Ovary (tissue), 9 donors: Measurements from ENCODE around the gene ALDH1A3. TPM values are rescaled to one million over a fixed set of nuclear protein-coding genes. Genes with fewer than 3 reads are reported as not detected.

Experiments used
- DNase-seq, 5 donors: peaks; one replicate each; pipeline ENCODE4 v3.0.0-alpha.2; 2019 to 2020
- H3K27ac ChIP-seq, 2 donors: fragments of 200-600 bp; one replicate each; pipeline versions ENCODE4 v1.5.1 to v1.8.0; 2019 to 2022
- H3K27me3 ChIP-seq: fragments of 200-600 bp; one replicate; pipeline ENCODE4 v1.8.0; 2022
- H3K36me3 ChIP-seq: fragments of 200-600 bp; sonication (generic); one replicate; pipeline ENCODE4 v1.5.1; 2019
- H3K4me1 ChIP-seq: one replicate; pipeline ENCODE4 v1.8.1; 2013; ENCODE audit warnings: mild to moderate bottlenecking, moderate library complexity; ENCODE audit not compliant: insufficient read depth
- H3K4me3 ChIP-seq: fragments of 200-600 bp; sonication (generic); one replicate; pipeline ENCODE4 v1.5.1; 2017
- H3K9me3 ChIP-seq, 2 donors: fragments of 200-600 bp in 1 of 2; sonication (generic) in 1 of 2; one replicate each; pipeline versions ENCODE4 v1.5.1 to v1.8.1; 2013 to 2019; ENCODE audit warnings: mild to moderate bottlenecking in 1 of 2, moderate library complexity in 1 of 2
- CTCF ChIP-seq, 3 donors: fragments of 450-650 bp in 2 of 3; fragments of 200-600 bp in 1 of 3; IDR thresholded peaks; one replicate each; pipeline versions ENCODE4 v1.5.1 to v1.8.0; 2016 to 2022; ENCODE audit warnings: antibody characterized with exemption in 3 of 3, mild to moderate bottlenecking in 1 of 3
- EP300 ChIP-seq: sonication (generic); formaldehyde crosslinking; IDR thresholded peaks from one replicate; pipeline ENCODE4 v1.6.1; 2017; ENCODE audit warnings: antibody characterized with exemption
- POLR2A ChIP-seq: fragments of 450-650 bp; IDR thresholded peaks from one replicate; pipeline ENCODE4 v1.6.1; 2017; ENCODE audit warnings: antibody characterized with exemption, mild to moderate bottlenecking, moderate library complexity
- WGBS, 3 donors: extraction: QIAGEN DNeasy Blood & Tissue Kit in 1 of 3; methylation state at CpG; one replicate each; pipeline versions ENCODE4 v1.1.5 to v1.1.7; 2013 to 2017; 5-methylcytosine and 5-hydroxymethylcytosine counted together
- intact Hi-C, 4 donors: fragments of 100-400 bp; cut with DNase I; formaldehyde crosslinking; loops; one replicate each; pipeline versions ENCODE4 v1.11.0 to v1.15.1; 2022 to 2023
- polyA plus RNA-seq, 2 donors: library from polyadenylated mRNA; stranded (reverse); fragments of 200-250 nt in 1 of 2; fragments of 350-450 nt in 1 of 2; fragmentation: Illumina TruSeq in 1 of 2; extraction: RNeasy Lipid Tissue Mini Kit (QIAGEN cat#74804) in 1 of 2; gene quantifications; one replicate each; pipeline ENCODE4 v1.2.3, GENCODE V29; 2013 to 2014
- total RNA-seq, 7 donors: library from RNA; depleted of rRNA in 2 of 7; stranded (reverse); fragments of >200 nt in 2 of 7; fragmentation: NEBNext Ultra II Directional in 3 of 7; extraction: Animal tissue kit (Norgen Biotek cat#: 25700) in 3 of 7; gene quantifications; one replicate each; pipeline versions ENCODE4 v1.1.0 to v1.2.4, GENCODE V29; 2016 to 2023
- donor health status: DM: no; HTN: no; CAD: no; lungs with moderate emphysema.
- donor health status: DM: no; HTN: no; CAD: no.
- donor health status: Bipolar disorder and iron deficiency.
- donor health status: DM: yes; HTN: yes; CAD: no.
- donor health status: DM: no; HTN: no; CAD: no.
- donor health status: DM: yes; HTN: yes; CAD: no.

ALDH1A3 gene
- total and polyA plus RNA-seq, 9 donors: 2.2 to 73.2 (median 9.9) TPM

GRCh38 chr15:100833417-100834389, 45.9 kb upstream of the ALDH1A3 start:
- Histone ChIP-seq H3K27ac (no peak overlapping the region), H3K4me3 (no peak overlapping the region), H3K27me3 (no peaks in the 10 kb centered on the region), H3K9me3 (peaks cover 0 to 3% of the 10 kb centered on the region in 2 donors), H3K4me1 (no peaks in the 10 kb centered on the region), H3K36me3 (no peaks in the 10 kb centered on the region)
- TF ChIP-seq POLR2A (no peak), CTCF (IDR thresholded peaks at IDR 0.05) (no peak), EP300 (no peak)
- intact Hi-C loops: no loop called here
- 75 to 77% (median 77%) methylated on average over 11 of the region's 11 CpGs for WGBS, 3 donors
- DNase-seq: no peak

GRCh38 chr15:100834731-100835130, 44.9 kb upstream of the ALDH1A3 start:
- WGBS, 3 donors: 72 to 73% (median 73%) methylated on average over 3 of the region's 3 CpGs
- Histone ChIP-seq H3K27ac (no peak overlapping the region), H3K9me3 (peaks cover 0 to 3% of the 10 kb centered on the region in 2 donors), H3K36me3 (no peaks in the 10 kb centered on the region), H3K4me3 (no peak overlapping the region), H3K27me3 (no peaks in the 10 kb centered on the region), H3K4me1 (no peaks in the 10 kb centered on the region)
- intact Hi-C loops: no loop called here
- TF ChIP-seq CTCF (IDR thresholded peaks at IDR 0.05) (no peak), POLR2A (no peak), EP300 (no peak)
- DNase-seq: no peak

DNA sequence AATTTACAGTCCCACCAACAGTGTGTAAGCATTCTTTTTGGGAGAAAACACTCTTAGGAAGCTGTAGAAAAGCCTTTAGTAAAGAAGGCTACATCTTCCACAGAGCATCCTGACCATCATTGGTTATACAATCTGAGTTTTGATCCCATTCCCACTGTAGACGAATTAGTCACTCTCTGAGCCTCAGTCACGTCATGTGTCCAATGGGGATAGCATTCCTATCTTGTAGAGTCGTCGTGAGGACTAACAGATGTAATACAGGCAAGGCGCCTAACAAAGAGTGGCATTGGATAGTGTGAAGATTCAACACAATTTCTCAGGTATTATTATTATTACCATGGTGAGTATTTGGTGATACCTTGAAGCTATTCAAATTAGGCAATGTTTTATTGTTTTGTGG, 44.0 kb upstream of the ALDH1A3 start:
- Histone ChIP-seq H3K36me3 (no peaks in the 10 kb centered on the region), H3K4me3 (no peak overlapping the region), H3K4me1 (no peaks in the 10 kb centered on the region), H3K27ac (no peak overlapping the region), H3K27me3 (no peaks in the 10 kb centered on the region), H3K9me3 (peaks cover 0 to 3% of the 10 kb centered on the region in 2 donors)
- 70 to 88% (median 80%) methylated on average over 5 of the region's 5 CpGs for WGBS, 3 donors
- DNase-seq: no peak
- intact Hi-C loops: no loop called here
- TF ChIP-seq EP300 (no peak), POLR2A (no peak), CTCF (IDR thresholded peaks at IDR 0.05) (no peak)

DNA sequence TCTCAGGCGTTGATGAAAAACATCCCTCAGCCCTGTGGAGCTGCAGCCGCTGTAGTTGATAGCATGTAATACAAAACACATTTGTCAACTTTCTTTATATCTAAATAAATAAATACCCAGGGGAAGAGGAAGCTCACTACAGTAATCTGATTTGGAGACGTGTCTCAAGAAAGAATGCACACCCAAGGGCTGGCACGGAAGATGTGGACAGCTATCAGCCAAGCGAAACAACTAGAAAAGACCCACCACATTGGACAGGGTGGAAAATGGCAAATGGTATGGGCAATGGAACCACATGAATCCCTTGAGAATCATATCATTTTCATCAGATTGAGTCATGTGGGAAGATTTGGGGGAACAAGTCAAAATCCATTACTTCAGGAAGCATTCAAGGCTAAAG, 43.1 kb upstream of the ALDH1A3 start:
- Histone ChIP-seq H3K4me3 (no peak overlapping the region), H3K9me3 (peaks cover 0 to 3% of the 10 kb centered on the region in 2 donors), H3K27me3 (no peaks in the 10 kb centered on the region), H3K36me3 (no peaks in the 10 kb centered on the region), H3K27ac (no peak overlapping the region), H3K4me1 (no peaks in the 10 kb centered on the region)
- 71 to 83% (median 76%) methylated on average over 5 of the region's 5 CpGs for WGBS, 3 donors
- intact Hi-C loops: no loop called here
- DNase-seq: no peak
- TF ChIP-seq EP300 (no peak), CTCF (IDR thresholded peaks at IDR 0.05) (no peak), POLR2A (no peak)
